ENCODE data around the gene CHD2. TPM values are rescaled to one million over a fixed set of nuclear protein-coding genes. Genes with fewer than 3 reads are reported as not detected.

The CHD2 gene
- polyA plus RNA-seq, 2 of the 4 experiments (the other 2 are of a cell fraction) = 29.5 to 68.2 TPM

DNA sequence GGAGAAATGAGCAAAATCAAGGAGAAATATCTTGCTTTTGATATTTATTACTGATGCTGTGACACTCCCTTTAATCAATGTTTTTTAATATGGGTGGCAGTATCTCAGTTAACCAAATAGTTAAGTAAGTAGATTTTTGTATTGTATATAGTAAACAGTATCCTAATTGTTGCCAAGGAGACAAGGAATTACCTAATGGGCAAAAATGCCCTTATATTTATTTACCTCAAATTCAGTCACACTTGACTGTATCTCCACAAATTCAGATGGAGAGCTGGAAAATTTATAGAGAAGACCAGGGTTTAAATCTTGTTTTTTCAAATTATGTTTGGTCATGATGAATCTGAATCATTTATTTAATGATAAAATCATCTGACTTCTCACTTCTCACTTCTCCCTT is 3.6 kb upstream of the CHD2 start:
- DNase-seq (ENCODE audit: low read depth in 1 of 2, low spot score in 1 of 2) (no peak), ATAC-seq (no peak), FAIRE-seq (no peak)
- no peak overlapping the region for H3K4me3 ChIP-seq
- peaks cover 39% of the 10 kb centered on the region for H3K4me1 ChIP-seq
- POLR2A ChIA-PET = interaction anchor here (1.2 to 6.1 kb wide), 3 partner anchors 14 to 88 kb away, joined by 3 to 46 read pairs (median 21); no protein-coding TSS in a partner anchor
- CTCF ChIA-PET = interaction anchor here (0.9 to 4.5 kb wide), 8 partner anchors 11 to 99 kb away, joined by 3 to 33 read pairs (median 4); no protein-coding TSS in a partner anchor
- TF ChIP-seq FOSB (CRISPR knock-in tag; IDR thresholded peaks at IDR 0.05) (0 out of 2 replicates have a peak, but pooled peaks have one; percentile 52), PHF8 (IDR thresholded peaks at IDR 0.05; ENCODE audit: borderline replicate concordance, low read depth) (no peak)
- no peak overlapping the region for H3K27ac ChIP-seq
- H3K9me3 ChIP-seq = no peaks in the 10 kb centered on the region
- H3K4me2 ChIP-seq = peak overlapping the region; percentile 24; the same call in 2 of the 3 replicates

- H3K4me1 ChIP-seq = peaks cover 29% of the 10 kb centered on the region
- ChIA-PET POLR2A (interaction anchor here (1.1 to 4.2 kb wide), 3 partner anchors 13 to 89 kb away, joined by 4 to 21 read pairs (median 8); no protein-coding TSS in a partner anchor), CTCF (interaction anchor here (1.0 to 4.5 kb wide), 6 partner anchors 10 to 100 kb away, joined by 3 to 33 read pairs (median 6); no protein-coding TSS in a partner anchor)
- H3K4me2 ChIP-seq = no peak overlapping the region
- H3K4me3 ChIP-seq = no peak overlapping the region
- FAIRE-seq (no peak), ATAC-seq (no peak), DNase-seq (ENCODE audit: low read depth in 1 of 2, low spot score in 1 of 2) (no peak)
- TF ChIP-seq TFCP2L1 (CRISPR knock-in tag; IDR thresholded peaks at IDR 0.05) = 0 out of 2 replicates have a peak, but pooled peaks have one; percentile 23
- TF ChIP-seq HOXB13 (CRISPR knock-in tag; IDR thresholded peaks at IDR 0.05; ENCODE audit: low read depth) = 0 out of 2 replicates have a peak, but pooled peaks have one; percentile 13
- TF ChIP-seq CHD2 (IDR thresholded peaks at IDR 0.05; ENCODE audit: low read length, partially characterized antibody) = no peak
- no peak; the same call in 1 of the 2 replicates for TF ChIP-seq HOXA7 (CRISPR knock-in tag; IDR thresholded peaks at IDR 0.05)
- TF ChIP-seq FOSB (CRISPR knock-in tag; IDR thresholded peaks at IDR 0.05) = peak; percentile 55; the same call in 1 of the 2 replicates
- peak; percentile 97 for TF ChIP-seq EHMT2 (IDR thresholded peaks at IDR 0.05; ENCODE audit: low read depth)
- H3K27ac ChIP-seq = no peak overlapping the region
- whole genome bisulfite sequencing (ENCODE audit: missing lambda C conversion rate) = 75% methylated on average over 1 of the region's 1 CpG
- no peaks in the 10 kb centered on the region for H3K9me3 ChIP-seq
These were observed 2.5 kb upstream of the CHD2 start for GRCh38 chr15:92897620-92898019.

DNA sequence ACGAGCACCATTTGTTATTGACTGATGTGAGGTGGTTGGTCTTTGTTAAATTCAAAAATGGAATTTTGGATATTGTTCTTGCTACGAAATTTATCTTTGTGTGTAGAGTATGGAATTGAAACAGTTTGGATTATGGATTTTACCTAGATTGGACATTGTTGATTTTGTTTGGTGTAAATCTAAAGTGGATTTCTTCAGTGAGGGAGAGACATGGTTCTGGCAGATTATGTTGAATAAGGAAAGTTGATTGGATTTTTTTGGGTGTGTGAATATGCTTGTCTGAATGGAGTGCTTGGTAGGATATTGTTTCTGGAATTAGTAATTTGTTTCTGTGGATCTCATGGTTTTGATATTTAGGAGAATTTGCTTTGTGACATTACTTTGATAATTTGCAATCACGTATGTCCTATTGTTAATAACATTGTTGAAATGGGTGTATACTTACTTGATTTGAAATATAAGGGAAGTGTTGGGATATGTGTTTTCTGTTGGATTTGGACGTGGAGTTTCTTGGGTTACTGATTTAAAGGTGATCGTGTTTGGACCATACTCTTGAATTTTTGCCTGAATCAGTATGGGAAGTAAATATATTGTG is 1.0 kb upstream of the CHD2 start:
- peak; percentile 22; the same call in 1 of the 2 replicates for TF ChIP-seq POLR2AphosphoS2 (conservative IDR thresholded peaks at IDR 0.05; ENCODE audit: low read length)
- TF ChIP-seq, protein P1, sequence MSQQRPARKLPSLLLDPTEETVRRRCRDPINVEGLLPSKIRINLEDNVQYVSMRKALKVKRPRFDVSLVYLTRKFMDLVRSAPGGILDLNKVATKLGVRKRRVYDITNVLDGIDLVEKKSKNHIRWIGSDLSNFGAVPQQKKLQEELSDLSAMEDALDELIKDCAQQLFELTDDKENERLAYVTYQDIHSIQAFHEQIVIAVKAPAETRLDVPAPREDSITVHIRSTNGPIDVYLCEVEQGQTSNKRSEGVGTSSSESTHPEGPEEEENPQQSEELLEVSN (IDR thresholded peaks at IDR 0.05; ENCODE audit: borderline replicate concordance, low read depth) = no peak
- peak; percentile 27; the same call in 1 of the 2 replicates for TF ChIP-seq HOXA7 (CRISPR knock-in tag; IDR thresholded peaks at IDR 0.05)
- TF ChIP-seq POLR2A (IDR thresholded peaks at IDR 0.05; ENCODE audit: low read length) = no peak
- no peak for TF ChIP-seq ELK1 (IDR thresholded peaks at IDR 0.05; ENCODE audit: low read depth, low read length)
- ChIA-PET POLR2A (interaction anchor here (0.7 to 11.1 kb wide), 15 partner anchors 9 to 102 kb away, joined by 3 to 374 read pairs (median 11); no protein-coding TSS in a partner anchor), CTCF (interaction anchor here (0.7 to 2.3 kb wide), 9 partner anchors 16 to 101 kb away, joined by 3 to 32 read pairs (median 4); no protein-coding TSS in a partner anchor)
- WGBS (ENCODE audit: missing lambda C conversion rate) = 92% methylated on average over 5 of the region's 5 CpGs
- FAIRE-seq = no peak
- no peak for DNase-seq (ENCODE audit: low read depth in 1 of 2, low spot score in 1 of 2)
- ATAC-seq = no peak
- Histone ChIP-seq H3K4me1 (peaks cover 29% of the 10 kb centered on the region), H3K4me3 (no peak overlapping the region), H3K9me3 (no peaks in the 10 kb centered on the region), H3K27ac (peak overlapping the region in 1 of 2 experiments; percentile 97; a peak in 1 of 6 replicates), H3K4me2 (no peak overlapping the region)

- DNase-seq (ENCODE audit: low read depth in 1 of 2, low spot score in 1 of 2) (peak in 1 of 2 experiments; percentile 73), FAIRE-seq (no peak), ATAC-seq (no peak)
- 61% methylated on average over 1 of the region's 1 CpG for WGBS (ENCODE audit: missing lambda C conversion rate)
- H3K4me2 ChIP-seq = peak overlapping the region; percentile 96
- H3K4me3 ChIP-seq = peak overlapping the region; percentile 57; the same call in 1 of the 3 replicates
- ChIA-PET POLR2A (interaction anchor here (0.6 to 11.1 kb wide), 20 partner anchors 8 to 995 kb away, joined by 3 to 374 read pairs (median 7); no protein-coding TSS in a partner anchor), CTCF (interaction anchor here (0.7 to 2.3 kb wide), 11 partner anchors 17 to 101 kb away, joined by 3 to 32 read pairs (median 4); no protein-coding TSS in a partner anchor)
- no peaks in the 10 kb centered on the region for H3K9me3 ChIP-seq
- peaks cover 25% of the 10 kb centered on the region for H3K4me1 ChIP-seq
- H3K27ac ChIP-seq = peak overlapping the region; percentile 95 to 97
- TF ChIP-seq FOSB (CRISPR knock-in tag; IDR thresholded peaks at IDR 0.05) = peak; percentile 59
- no peak for TF ChIP-seq JUNB (IDR thresholded peaks at IDR 0.05)
- no peak for TF ChIP-seq NFE2L2 (conservative IDR thresholded peaks at IDR 0.05; ENCODE audit: low read length)
- no peak for TF ChIP-seq CHD2 (IDR thresholded peaks at IDR 0.05; ENCODE audit: low read length, partially characterized antibody)
- TF ChIP-seq CTCF (IDR thresholded peaks at IDR 0.05) = peak; percentile 61
- TF ChIP-seq GATA3 (IDR thresholded peaks at IDR 0.05; ENCODE audit: borderline replicate concordance) = no peak
- TF ChIP-seq HOXB13 (CRISPR knock-in tag; IDR thresholded peaks at IDR 0.05; ENCODE audit: low read depth) = no peak
- TF ChIP-seq RAD21 (conservative IDR thresholded peaks at IDR 0.05 in 1 of 2, IDR thresholded peaks at IDR 0.05 in 1 of 2) = peak in 1 of 2 experiments; percentile 20; a peak in 1 of 5 replicates
- 0 out of 2 replicates have a peak, but pooled peaks have one; percentile 90 for TF ChIP-seq HOXA7 (CRISPR knock-in tag; IDR thresholded peaks at IDR 0.05)
- no peak for TF ChIP-seq FOSL2 (IDR thresholded peaks at IDR 0.05)
- TF ChIP-seq FOSL2 (CRISPR knock-in tag; IDR thresholded peaks at IDR 0.05) = no peak
- TF ChIP-seq TFCP2L1 (CRISPR knock-in tag; IDR thresholded peaks at IDR 0.05) = 0 out of 2 replicates have a peak, but pooled peaks have one; percentile 81
- TF ChIP-seq JUN (IDR thresholded peaks at IDR 0.05) = no peak
- TF ChIP-seq HEYL (CRISPR knock-in tag; IDR thresholded peaks at IDR 0.05) = 0 out of 2 replicates have a peak, but pooled peaks have one; percentile 32
- TF ChIP-seq, protein P2, sequence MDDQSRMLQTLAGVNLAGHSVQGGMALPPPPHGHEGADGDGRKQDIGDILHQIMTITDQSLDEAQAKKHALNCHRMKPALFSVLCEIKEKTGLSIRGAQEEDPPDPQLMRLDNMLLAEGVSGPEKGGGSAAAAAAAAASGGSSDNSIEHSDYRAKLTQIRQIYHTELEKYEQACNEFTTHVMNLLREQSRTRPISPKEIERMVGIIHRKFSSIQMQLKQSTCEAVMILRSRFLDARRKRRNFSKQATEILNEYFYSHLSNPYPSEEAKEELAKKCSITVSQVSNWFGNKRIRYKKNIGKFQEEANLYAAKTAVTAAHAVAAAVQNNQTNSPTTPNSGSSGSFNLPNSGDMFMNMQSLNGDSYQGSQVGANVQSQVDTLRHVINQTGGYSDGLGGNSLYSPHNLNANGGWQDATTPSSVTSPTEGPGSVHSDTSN (IDR thresholded peaks at IDR 0.05) = no peak
- peak; percentile 87; the same call in 1 of the 2 replicates for TF ChIP-seq HOXB5 (CRISPR knock-in tag; IDR thresholded peaks at IDR 0.05)
These were observed 550 bp upstream of the CHD2 start for GRCh38 chr15:92899601-92899947.

Data from A549 (cell line).